Fibroblast of mammary gland (primary cell): ENCODE results near the gene DYNLT2.

ENCODE experiments used
- DNase-seq: peaks from one replicate; pipeline ENCODE4 v3.0.0-alpha.2; 2010; ENCODE audit warnings: low read depth
- H3K4me3 ChIP-seq: 2 replicates; pipeline ENCODE4 v1.5.1; 2011; ENCODE audit warnings: low read depth, mild to moderate bottlenecking, low read length, moderate library complexity; ENCODE audit not compliant: control insufficient read depth
- TF ChIP-seq, protein P1 (sequence below): conservative IDR thresholded peaks from 2 replicates; pipeline ENCODE4 v1.5.1; 2011; ENCODE audit warnings: low read depth, low read length, inconsistent platforms; ENCODE audit not compliant: control insufficient read depth, insufficient read depth

DYNLT2 gene

DNA sequence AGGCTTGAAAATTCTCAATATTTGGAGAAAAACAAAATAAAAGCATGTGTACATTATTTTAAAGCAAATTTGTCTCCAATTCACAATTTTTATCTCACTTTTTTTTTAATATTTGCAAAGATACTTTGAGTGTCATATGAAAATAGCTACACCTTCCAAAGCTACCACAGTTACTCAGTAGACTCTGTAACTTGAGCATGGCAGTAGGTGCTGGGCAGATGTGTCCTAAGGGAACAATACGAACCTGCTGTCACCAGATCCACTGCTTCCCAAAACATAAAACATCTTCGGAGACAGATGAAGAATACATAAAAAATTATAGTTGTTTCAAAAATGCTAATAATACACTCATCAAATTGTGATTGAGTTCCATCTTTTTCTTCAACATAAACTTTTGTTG, 60.1 kb downstream of the DYNLT2 start:
- H3K4me3 ChIP-seq = no peak overlapping the region
- TF ChIP-seq, protein P1, sequence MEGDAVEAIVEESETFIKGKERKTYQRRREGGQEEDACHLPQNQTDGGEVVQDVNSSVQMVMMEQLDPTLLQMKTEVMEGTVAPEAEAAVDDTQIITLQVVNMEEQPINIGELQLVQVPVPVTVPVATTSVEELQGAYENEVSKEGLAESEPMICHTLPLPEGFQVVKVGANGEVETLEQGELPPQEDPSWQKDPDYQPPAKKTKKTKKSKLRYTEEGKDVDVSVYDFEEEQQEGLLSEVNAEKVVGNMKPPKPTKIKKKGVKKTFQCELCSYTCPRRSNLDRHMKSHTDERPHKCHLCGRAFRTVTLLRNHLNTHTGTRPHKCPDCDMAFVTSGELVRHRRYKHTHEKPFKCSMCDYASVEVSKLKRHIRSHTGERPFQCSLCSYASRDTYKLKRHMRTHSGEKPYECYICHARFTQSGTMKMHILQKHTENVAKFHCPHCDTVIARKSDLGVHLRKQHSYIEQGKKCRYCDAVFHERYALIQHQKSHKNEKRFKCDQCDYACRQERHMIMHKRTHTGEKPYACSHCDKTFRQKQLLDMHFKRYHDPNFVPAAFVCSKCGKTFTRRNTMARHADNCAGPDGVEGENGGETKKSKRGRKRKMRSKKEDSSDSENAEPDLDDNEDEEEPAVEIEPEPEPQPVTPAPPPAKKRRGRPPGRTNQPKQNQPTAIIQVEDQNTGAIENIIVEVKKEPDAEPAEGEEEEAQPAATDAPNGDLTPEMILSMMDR = no peak
- no peak for DNase-seq
